Activated T-cell treated with anti-CD3 and anti-CD28 coated beads for 4 hours (primary cell): Measurements from ENCODE around the gene LLGL2.

Experiments used
- DNase-seq: peaks from one replicate; pipeline ENCODE4 v3.0.0-alpha.2; 2020

The LLGL2 gene

DNA sequence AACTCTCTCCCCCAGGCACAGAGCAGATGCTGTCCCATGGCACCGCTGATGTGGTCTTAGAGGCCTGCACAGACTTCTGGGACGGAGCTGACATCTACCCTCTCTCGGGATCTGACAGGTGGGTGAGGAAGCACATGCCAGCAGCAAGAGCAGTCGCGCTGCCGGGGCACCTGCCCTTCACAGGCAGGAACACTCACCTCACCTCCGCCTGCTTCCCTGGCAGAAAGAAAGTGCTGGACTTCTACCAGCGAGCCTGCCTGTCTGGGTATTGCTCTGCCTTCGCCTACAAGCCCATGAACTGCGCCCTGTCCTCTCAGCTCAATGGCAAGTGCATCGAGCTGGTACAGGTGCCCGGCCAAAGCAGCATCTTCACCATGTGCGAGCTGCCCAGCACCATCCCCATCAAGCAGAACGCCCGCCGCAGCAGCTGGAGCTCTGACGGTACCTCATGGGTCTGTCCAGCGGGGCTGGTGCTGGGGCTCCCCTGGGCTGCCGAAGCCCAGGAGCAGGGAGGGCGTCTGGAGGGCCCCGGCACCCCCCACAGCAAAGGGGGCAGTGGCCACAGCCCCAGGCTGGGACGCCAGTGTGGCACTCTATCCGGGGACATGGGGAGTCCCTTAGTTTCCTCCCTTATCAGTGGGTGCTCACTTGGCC is 31.9 kb upstream of the LLGL2 start:
- no peak for DNase-seq

DNA sequence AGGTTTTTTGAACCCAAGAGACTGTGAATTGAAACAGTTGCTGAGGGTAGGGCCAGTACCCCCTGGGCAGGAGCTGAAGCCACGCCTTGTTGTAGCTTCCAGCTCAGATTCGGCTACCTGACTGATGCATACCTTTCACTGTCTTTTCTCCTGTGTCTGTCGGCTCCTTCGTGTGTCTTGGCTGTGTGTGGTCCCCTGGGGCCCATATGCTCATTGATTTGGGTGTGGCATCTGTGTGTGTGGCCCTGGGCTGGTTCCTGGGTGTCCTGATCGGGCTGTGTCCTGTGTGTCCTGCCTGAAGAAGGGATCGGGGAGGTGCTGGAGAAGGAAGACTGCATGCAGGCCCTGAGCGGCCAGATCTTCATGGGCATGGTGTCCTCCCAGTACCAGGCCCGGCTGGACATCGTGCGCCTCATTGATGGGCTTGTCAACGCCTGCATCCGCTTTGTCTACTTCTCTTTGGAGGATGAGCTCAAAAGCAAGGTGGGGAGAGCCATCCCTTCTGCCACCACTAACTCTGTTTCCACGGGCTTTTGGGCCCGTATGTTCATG is 31.1 kb upstream of the LLGL2 start:
- DNase-seq, result no peak

DNA sequence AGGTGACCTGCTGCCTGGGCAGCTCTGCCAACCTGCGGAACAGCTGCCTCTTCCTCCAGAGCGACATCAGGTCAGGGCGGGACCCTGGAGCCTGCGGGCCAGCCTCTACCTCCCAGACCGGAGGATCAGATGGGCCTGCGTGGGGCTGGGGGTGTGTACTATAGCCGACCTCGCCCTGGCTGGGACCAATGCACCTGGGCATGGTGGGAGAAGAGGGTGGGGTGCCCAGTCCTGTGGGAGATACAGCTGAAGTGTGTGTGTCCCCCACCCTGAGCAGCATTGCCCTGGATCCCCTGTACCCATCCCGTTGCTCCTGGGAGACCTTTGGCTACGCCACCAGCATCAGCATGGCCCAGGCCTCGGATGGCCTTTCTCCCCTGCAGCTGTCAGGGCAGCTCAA is 29.5 kb upstream of the LLGL2 start:
- DNase-seq, result no peak

DNA sequence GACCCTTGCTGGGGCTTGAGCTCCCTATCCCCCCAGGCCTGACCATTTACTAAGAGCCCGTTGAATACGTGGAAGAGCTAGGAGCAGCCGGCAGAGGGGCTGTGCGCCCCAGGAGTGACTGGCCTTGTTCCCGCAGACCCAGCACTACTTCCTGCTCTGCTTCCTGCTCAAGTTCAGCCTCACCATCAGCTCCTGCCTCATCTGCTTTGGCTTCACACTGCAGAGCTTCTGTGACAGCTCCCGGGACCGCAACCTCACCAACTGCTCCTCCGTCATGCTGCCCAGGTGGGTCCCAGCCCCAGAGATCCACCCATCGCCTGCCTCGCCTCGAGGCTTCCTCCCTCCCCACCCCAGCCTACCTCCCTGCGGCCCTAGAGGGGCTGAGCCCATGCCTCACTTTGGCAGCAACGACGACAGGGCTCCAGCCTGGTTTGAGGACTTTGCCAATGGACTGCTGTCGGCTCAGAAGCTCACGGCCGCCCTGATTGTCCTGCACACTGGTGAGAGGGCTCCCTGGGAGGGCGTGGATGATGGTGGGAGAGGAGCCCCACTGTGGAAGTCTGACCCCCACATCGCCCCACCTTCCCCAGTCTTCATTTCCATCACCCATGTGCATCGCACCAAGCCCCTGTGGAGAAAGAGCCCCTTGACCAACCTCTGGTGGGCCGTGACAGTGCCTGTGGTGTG is 27.3 kb upstream of the LLGL2 start:
- no peak for DNase-seq

DNA sequence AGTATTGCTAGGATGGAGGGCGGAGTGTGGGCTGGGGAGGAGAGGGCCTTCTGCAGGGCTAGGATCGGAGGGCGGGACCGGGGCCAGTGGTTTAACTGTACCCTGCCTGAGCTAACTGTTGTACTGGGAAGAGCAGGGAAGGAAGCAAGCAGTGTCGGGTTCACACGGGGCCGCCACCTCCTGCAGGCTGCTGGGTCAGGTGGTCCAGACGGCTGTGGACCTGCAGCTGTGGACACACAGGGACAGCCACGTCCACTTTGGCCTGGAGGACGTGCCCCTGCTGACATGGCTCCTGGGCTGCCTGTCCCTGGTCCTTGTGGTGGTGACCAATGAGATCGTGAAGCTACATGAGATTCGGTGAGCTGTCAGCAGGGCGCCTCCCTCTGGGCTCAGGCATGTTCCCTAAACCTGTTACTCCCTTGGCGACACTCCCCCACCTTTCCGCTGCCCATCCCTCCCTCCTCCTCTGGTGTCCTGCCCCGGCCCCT is 26.7 kb upstream of the LLGL2 start:
- no peak for DNase-seq

DNA sequence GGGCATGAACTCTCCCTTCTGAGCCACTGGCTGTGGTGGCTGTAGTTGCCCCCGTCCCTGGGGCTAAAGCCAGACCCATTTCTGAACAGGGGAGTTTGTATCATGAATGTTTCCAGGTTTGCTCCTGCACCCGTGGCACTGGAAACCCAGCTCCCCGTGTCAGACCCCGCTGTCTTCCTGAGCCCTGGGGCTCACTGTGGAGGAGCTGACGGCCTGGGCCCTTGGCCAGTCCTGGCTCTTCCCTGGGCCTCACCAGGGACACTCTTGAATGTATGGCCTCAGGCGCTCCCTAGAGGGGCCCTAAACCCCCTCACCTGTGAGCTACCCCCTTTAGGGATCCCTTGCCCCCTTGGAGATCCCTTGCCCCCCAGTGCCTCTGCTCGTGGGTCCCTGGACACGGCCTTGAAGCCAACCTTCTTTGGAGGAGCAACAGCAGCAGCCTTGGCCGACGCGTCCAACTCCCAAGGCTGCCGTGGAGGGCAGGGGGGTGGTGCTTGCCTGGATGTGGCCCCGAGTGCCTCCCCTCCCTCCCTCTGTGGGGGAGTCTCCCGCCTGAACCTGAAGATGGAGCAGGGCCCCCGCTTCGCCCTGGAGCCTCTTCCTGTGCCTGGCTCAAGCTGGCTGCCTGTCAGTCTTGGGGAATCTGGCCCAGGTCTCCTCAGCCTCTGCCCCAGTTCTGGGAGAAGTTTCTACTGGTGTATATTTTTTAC is 26.0 kb upstream of the LLGL2 start:
- no peak for DNase-seq

DNA sequence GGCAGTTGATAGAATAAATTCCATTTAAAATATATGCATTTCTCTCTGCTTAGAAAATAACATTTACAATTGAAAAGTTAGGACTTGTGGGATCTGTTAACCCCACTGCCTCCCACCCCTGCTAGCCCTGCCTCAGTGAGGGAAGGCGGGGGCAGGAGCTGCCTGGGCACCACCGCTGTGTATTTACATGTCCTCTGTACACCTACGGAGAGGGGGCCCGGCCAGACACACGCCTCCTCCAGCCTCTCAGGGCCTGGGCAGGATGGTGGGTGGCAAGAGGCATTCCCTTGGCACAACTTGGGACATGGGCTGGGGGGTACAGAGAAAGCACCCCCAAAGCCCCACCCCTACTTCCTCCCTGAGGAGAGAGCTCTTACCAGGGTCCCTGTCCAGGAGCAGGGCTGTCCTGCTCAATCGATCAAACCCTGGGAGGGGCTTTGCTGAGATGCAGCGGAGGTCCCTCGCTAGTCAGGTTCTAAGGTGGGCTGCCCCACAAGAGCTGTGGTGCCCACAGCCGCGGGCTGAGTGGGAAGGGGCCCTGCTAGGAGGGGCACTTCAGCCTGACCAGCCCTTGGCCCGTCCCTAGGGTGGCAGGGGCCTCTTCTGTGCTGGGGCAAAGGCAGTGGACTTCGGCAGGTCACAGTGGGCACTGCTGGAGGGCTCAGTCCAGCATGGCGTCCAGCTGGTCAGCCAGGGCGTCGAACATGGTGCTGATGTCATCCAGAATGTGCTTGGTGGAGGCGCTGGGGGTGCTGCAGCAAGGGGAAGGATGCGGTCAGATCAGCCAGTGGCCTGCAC is 24.9 kb upstream of the LLGL2 start:
- DNase-seq, result no peak

DNA sequence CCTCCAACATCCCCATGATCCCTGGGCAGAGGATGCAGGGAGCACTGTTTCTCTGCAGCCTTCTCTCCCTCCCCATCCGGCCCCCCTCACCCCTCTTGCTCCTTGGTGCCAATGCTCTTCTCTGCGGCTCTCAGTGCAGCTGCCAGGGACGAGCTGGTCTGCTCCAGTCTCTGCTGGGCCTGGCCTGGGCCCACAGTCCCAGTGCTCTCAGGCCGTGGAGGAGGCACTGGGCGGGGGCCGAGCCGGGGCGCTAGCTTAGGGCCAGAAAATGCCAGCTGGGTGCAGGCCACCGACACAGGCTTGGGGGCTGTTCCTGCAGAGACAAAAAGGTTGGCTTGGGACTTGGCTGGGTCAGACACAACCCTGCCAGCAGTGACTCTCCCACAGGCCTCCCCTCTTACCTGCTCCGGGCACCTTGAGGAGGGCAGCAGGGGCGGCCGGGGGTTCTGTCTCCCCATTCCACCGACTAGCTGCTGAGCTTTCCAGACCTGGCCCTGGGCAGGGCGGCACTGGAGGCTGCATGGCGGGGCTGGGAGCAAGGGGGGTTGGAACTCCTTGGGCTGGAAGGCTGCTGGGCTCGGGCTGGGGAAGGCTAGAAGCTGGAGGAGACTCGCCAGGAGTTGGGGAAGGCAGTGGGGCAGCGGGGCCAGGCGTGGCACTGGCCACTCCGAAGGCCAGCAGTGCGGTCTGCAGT is 24.0 kb upstream of the LLGL2 start:
- DNase-seq, result no peak

DNA sequence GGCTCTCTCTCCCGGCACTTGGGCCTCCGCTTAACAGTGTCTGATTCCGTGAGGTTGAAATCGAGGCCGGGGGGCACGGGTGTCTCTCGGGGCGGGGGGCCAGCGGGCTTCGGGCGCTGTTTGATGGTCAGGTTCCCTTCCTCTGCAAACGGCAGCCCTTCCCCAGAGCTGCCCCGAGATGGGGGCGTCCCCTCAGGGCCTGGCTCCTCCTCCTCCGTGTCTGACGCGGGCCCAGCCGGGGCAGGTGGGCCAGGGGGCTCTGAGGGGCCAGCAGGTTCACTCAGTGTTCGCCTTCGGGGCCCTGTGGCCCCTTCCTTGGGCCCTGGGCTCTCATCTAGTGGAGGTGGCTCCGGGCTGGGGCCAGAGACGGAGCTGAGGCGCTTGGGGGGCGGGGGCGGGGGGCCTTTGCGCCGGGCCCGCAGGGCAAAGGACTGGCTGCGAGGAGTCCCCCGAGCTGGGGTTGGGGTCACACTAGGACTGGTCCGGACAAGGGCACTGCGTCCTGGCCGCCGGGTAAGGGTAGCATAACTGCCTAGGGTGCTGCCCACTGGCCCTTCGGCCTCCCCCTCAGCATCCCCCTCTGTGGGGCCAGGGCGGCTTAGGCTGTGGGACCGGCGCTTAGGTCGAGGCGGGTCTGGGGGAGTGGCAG is 23.3 kb upstream of the LLGL2 start:
- no peak for DNase-seq

DNA sequence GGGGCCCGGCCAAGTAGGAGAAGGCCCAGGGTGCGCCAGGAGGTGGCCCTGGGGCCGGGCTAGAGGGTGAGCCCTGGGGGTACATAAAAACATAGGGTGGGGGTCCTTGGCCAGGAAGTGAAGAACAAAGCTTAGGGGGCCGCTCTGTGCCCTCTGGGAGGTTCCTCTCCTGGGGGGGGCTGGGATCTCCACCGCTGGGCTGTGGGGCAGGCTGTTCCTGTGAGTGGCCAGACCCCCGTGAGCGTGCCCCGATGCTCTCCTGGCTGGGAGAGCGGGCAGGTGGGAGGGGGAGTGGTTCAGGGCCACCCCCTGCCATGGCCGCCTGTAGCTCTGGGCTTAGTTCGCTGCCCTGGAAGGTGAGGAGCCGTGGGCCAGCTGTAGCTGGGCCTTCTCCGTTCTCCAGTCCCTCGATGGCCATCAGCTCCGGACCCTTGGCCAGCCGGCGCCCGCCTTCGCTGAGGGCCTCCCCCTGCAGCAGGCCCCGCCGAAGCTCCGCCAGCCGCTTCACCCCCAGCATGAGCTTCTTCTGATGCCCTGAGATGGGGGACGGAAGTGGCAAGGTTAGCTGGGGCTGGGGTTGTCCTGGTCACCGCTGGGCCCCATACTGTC is 22.7 kb upstream of the LLGL2 start:
- DNase-seq, result no peak

DNA sequence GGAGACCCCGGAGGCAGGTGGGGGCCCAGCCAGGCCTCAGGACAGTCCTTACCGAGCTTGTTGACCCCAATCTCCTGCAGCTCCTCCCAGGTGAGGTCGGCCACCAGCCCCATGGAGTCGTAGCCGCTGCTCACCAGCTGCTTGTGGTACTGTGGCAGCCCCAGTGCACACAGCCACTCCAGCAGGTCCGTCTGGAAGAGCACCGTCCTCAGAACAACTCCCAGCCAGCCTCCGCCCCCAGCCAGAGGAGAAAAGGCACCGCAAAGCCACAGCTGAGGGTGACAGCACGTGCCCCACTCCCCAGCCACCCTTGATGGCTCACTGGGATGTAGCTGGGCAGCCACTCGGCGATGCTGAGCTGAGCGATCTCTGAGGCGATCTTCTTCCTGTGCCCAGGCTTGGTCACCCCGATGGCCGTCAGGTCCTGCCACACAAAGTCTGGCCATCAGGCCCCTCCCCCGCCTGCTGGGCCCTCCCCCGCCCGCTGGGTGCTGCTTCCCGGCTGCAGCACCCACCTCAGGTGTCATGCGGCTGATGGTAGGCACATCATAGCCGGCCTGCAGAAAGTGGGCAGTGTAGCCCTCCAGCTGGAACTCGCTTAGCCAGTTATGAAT is 22.1 kb upstream of the LLGL2 start:
- DNase-seq, result no peak

DNA sequence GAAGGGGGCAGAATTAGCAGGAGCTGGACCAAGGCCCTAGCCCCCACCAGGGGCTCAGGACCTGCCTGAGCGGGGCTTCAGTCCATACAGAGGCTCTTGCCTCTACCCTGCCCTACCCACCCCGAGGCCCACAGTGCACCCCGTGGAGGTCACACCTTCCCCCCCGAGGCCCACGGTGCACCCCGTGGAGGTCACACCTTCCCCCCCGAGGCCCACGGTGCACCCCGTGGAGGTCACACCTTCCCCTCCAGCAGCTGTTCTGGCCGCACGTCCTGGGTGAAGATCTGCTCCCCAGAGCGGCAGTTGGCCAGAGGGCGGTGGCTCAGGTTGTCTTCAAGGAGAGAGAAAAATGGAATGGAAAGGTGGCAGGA is 21.5 kb upstream of the LLGL2 start:
- no peak for DNase-seq

DNA sequence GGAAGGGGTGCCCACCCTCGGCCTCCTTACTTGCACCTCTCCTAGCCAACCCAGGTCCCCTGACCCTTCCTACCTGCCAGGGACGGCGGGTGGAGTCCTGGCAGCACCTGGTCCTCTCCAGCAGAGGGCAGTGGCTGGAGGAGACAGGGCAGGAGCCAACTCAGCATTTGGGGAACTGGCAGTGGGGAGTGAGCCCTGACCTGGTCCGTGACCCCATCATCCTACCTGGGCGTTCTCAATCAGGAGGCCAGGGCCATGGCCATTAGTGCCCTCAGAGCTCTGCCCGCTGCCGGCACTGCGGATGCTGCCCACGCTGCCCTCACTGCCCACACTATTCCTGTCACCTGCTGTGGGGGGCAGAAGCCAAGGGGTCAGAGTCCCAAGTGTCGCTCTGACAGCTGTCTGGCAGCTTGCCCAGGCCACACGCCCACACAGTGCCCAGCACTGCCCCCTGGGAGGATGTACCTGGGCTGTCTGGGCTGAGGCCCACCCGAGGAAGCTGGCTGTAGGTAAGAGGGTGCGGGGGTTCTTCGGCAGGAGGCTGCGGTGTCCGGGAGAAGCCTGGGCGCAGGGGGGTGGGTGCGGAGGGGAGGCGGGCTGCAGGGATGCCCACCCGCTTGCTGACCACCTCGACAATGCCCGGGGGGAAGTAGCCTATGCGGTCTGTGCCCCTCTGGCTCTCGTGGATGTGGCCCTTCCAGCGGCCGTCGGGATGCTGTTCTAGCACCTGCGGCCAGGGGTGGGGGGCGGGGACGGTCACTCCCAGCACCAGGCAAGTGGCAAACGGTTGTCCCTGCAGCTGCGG is 20.9 kb upstream of the LLGL2 start:
- no peak for DNase-seq

DNA sequence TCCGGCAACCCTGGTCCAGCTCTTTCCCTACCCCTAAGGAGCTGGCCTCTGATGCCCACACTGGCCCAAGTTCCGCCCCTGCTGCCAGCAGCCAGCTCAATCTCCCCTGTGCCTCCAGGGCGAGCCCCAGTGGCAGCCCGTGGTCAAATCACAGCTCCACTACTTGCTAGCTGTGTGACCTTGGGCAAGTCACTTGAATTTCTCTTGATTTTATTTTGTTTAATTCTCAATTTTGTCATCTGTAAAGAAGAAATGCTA is 20.4 kb upstream of the LLGL2 start:
- DNase-seq, result no peak

DNA sequence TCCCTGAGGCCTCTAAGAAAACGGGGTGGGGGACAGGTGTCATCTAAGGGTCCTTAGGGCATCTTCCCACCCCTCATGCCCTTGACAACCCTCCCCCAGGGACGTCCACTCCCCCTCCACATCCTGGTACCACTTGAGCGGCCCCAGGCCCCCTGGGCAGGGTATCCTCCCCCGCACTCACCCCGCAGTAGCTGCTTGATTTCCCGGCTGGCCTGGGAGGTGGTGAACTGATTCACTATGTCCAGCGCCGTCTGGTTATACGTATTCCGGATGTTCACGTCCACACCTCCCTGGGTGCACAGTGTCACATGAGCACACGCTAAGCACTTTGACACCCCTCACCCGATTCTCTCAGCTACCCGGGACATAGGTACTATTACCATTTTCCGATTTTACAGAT is 19.9 kb upstream of the LLGL2 start:
- no peak for DNase-seq

DNA sequence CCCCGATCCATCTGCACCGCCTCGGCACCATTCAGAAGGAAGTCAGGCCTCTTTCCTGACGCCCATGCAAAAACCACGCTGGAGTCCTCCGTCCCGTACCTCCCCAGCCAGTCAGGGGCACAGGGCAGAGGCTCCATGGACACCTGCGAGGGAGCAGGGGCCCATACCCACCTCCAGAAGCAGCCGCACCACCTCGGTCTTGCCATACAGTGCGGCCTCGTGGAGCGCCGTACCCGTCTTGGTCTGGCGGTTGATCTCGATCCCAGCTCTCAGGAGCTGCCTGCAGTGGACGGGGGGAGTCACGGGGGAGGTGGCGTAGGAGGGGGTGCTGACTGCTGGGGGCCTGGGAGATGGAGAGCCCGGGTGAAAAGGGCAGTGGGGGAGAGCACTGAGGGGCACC is 19.4 kb upstream of the LLGL2 start:
- no peak for DNase-seq

DNA sequence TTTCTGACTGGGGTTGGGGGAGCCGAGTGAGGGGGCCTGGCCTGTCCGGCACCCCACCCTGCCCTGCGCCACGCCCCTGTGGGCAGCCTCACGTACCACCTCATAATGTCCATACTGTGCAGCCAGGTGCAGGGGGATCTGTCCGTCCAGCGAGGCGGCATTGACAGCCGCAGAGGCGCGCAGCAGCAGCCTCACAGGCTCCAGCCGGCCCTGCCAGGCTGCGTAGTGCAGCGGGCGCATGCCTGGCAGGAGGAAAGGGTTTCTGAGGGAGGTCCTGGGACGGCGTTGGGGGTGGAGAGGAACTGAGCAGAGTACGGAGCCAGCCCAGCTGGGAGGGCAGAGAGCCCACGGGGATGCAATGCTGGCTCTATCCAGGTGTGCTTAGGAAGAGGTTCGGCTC is 18.6 kb upstream of the LLGL2 start:
- DNase-seq, result no peak

DNA sequence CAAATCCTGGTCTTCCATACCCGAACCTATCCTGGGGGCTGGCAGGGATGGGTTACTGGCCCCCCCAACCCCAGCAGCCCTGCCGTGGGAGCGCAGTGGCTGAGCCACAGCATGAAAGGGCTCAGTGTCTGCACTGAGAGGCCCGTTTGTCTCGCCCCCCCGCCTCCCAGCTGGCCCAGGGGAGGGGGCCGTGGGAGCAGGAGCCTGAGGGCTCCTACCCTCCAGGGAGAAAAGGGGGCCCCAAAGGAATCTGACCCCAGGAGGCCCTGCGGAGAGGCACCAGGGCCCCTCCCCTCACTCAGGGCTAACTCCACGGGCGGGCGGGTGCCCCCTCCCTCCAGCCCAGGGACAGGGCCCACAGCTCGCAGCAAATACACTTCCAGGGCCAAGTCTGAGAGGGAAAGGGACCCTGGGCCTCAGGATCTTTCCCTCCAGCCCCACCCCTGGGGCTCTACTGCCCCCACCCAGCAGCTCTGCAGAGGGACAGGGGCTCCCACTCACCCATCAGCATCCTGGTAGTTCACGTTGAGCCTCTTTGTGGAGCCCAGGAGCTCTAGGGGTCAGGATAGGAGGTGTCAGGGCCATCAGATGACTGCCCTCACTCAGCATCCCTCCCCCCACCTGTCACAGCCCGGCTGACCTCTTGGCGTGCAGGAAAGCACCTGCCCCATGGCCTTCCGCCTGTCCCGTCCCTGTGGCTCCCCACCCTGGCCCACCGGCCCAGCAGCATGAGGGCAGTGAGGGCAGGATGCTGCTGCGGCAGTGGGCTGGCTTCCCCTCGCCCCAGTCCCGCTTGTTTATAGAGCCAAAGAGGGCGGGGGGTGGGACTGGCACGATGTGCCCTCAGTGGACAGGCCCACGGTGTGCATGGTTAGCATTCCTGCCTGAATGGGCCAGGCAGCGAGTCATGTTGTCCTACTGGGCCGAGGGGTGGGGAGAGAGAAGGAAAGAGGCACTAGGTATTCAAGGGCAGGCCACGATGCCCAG is 17.5 kb upstream of the LLGL2 start:
- DNase-seq, result no peak

DNA sequence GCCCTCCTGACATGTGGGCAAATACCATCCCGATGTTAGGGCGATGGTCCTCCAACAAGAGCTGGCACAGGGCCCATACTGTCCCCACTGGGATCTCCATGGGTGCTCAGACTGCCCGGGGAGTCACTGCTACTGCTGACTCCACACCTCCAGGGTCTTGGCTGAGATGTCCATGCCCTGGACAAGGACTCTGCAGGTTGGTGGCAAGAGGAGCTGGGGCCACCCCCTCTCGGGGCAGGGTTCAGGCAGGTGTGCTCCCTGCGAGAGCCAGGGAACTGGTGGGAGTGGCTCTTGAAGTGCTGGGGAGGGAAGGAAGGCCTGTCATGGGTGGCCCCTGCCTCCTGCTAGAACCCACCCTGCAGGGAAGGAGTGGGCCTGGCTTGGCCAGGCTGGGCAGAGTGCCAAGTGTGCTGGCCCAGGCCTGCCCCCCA is 16.6 kb upstream of the LLGL2 start:
- no peak for DNase-seq
